HTR-8/SVneo (cell line): ENCODE results near the gene CRTC2.
"Not testable (repeated sequence)": the region's sequence is repeated elsewhere in the genome, so short reads cannot be mapped to it uniquely, and the experiment has no call there.

Source experiments
- DNase-seq: peaks from one replicate; pipeline ENCODE4 v3.0.0; 2011; ENCODE audit warnings: low spot score, mixed read lengths; ENCODE audit not compliant: insufficient read length
- FAIRE-seq: peaks from 2 replicates; lab custom pipeline; 2011; peaks lifted over from hg19 to GRCh38; lab: Jason Lieb, UNC

CRTC2 gene, protein sequence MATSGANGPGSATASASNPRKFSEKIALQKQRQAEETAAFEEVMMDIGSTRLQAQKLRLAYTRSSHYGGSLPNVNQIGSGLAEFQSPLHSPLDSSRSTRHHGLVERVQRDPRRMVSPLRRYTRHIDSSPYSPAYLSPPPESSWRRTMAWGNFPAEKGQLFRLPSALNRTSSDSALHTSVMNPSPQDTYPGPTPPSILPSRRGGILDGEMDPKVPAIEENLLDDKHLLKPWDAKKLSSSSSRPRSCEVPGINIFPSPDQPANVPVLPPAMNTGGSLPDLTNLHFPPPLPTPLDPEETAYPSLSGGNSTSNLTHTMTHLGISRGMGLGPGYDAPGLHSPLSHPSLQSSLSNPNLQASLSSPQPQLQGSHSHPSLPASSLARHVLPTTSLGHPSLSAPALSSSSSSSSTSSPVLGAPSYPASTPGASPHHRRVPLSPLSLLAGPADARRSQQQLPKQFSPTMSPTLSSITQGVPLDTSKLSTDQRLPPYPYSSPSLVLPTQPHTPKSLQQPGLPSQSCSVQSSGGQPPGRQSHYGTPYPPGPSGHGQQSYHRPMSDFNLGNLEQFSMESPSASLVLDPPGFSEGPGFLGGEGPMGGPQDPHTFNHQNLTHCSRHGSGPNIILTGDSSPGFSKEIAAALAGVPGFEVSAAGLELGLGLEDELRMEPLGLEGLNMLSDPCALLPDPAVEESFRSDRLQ

DNA sequence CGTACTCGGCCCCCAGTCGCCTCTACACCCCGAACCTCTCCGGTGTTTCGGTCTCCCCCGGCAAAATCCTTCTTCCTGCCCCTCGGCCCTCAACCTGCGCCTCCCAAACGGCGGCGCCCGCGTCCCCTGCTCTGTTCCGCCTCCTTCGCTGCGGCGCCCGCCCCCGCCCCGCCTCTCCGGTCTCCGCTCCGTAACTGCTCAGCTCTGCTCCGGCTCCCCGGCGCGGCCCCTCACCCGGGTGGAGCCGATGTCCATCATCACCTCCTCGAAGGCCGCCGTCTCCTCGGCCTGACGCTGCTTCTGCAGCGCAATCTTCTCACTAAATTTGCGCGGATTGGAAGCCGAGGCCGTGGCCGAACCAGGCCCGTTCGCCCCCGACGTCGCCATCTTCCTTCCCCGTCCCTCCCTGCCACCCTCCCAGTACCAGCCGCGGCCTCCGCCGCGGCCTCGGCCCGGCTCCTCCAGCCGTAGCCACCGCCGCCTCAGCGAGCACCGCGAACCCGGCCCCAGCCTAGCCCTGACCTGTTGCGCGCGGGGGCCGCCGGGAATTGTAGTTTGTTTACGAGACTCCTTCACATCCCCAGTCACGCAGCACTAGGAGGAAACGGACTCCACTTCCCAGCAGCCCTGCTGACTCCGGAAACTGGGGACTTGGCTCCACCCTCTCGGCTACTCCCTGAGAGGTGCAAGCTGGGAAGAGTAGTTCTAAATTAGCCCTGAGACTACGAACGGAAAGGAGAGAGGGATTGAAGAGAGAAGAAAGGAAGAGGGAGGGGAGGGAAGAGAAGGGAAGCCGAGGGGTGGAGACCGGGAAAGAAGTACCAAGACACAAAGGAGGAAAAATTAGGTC is at the start of gene CRTC2:
CRTC2 (minus strand) TSS at position 502 of the 850 bp plus-strand sequence; CDS start at position 387, 115 bp downstream.
- FAIRE-seq (peak; percentile 66), DNase-seq (peak; percentile 95)

DNA sequence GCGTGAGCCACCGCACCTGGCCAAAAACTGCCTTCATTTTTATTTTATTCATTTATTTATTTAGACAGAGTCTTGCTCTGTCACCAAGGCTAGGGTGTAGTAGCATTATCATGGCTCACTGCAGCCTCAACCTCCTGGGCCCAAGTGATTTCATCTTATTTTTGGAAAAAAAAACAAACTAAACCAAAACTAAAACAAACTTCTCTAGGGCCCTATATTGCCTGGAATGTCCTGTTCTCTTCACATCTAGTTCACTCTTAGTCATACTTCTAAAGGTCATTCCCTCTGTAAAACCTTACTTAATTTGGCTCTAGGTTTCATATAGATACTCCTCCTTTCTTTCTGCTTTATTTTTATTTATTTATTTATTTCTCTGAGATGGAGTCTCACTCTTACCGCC is 47.7 kb upstream of the CRTC2 start:
- no peak for FAIRE-seq
- no peak for DNase-seq

DNA sequence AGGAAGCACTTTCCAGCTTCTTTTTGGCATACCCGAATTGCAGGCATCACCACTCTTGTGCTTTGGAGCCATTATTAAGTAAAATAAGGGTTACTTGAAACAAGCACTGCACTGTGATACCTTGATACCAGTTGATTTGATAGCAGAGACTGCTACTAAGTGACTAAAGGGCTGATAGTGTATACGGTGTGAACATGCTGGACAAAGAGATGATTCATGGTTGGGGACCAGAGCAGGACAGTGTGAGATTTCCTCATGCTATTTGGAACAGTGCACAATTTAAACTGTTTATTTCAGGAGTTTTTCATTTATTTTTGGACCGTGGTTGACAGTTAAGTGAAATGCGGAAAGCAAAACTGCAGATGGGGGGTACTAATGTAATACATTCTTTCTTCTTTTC is 42.0 kb upstream of the CRTC2 start:
- no peak for FAIRE-seq
- DNase-seq: no peak

DNA sequence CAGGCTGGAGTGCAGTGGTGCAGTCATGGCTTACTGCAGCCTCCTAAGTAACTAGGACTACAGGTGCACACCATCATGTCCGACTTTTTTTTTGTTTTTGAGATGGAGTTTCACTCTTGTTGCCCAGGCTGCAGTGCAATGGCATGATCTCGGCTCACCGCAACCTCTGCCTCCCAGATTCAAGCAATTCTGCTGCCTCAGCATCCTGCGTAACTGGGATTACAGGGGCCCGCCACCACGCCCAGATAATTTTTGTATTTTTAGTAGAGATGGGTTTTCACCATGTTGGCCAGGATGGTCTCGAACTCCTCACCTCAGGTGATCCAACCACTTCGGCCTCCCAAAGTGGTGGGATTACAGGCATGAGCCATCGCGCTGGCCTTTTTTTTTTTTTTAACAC is 38.5 kb upstream of the CRTC2 start:
- FAIRE-seq, DNase-seq: not testable (repeated sequence)

DNA sequence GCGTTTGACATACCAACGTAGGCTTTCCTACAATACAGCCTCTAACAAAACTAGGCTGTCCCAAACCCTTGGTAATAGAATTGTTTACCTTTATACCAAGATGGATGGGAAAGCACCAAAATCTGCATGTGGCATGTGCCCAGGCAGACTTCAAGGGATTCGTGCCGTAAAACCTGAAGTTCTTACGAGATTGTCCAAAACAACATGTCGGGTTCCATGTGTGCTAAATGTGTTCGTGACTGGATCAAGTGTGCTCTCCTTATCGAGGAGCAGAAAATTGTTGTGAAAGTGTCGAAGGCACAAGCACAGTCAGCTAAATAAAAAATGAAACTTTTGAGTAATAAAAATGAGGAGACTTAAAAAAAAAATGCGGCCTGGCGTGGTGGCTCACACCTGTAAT is 37.2 kb upstream of the CRTC2 start:
- no peak for FAIRE-seq
- no peak for DNase-seq

DNA sequence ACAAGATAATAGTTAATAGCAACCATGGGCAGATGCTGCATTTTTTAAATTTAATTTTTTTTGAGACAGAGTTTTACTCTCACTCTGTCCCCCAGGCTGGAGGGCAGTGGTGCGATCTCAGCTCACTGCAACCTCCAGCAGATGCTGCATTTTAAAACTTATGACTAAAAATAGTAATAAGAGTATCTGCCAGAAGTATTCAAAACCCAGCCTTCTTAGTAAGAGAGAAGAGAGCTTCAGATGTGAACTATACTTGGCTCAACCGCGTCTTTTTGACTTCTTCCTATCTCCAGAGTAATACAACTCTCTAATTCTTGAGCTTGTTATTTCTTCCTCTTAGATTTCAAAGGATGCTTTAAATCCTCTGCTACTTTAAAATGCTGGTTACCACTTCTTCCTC is 36.8 kb upstream of the CRTC2 start:
- DNase-seq: no peak
- no peak for FAIRE-seq

DNA sequence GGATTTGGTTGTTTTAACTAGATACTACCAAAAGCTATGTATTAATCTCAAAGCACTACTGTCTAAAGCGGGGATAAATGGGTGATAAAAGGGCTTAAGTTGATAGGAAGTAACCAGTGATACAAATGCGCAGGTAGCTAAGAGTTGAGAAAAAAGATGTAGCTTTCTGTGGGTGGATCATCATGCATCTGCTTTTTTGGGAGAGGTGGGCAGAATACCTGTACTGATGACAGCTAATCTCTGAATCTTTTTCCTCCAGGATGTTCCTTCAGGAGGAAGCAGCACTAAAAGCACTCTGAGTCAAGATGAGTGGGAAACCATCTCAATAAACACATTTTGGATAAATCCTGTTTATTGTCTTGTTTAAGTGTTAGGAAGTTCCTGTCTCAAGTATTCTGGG is 33.4 kb upstream of the CRTC2 start:
- FAIRE-seq: no peak
- no peak for DNase-seq

DNA sequence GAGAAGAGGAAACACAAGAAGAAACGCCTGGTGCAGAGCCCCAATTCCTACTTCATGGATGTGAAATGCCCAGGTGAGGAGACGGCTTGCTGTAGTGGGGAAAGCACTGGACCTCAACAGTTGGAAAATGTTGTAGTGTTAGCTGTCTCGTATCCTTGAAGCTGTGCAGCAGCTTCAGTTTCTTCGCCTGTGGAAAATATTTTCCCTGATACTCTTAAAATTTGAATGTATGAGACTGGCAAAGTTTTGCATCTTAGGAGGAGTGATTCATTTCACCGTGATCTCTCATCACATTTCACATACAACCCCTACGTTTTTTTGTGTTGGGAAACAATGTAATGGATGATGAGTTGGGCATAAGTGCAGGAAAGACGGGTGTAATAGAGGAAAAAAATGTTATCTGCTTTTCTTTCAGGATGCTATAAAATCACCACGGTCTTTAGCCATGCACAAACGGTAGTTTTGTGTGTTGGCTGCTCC is 32.8 kb upstream of the CRTC2 start:
- DNase-seq (no peak), FAIRE-seq (no peak)

DNA sequence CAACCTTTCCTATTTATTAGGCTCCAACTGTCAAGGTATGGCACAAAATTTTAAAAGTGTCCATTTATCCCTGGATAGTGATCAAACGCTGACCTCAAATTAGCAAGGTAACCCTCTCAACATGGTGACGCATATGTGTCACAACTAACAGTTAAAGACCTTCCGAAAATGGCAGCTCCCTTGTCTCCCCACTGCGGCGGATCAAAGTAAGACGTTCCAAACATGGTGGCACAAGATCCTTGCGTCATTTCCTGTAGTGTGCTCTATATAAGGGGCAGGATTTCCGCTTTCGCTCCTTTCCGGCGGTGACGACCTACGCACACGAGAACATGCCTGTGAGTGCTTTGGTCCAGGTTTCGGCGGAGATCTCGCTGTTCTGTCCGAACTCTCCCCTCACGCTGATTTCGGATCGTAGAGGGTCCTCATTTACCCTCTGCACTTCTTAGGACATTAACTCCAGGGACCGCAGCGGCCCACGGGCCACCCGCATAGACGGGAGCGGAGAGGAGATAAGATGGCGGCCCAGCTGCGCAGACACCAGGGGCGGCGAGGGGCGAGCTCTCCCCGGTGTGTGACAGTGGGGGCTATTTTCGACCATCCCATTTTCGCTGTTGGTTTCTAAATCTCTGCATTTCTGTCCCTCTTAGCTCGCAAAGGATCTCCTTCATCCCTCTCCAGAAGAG is 32.2 kb upstream of the CRTC2 start, which contains the start of gene RPS27:
RPS27 (plus strand) TSS at position 295 of the 683 bp plus-strand sequence; CDS start at position 330, 35 bp downstream.
- FAIRE-seq: no peak

DNA sequence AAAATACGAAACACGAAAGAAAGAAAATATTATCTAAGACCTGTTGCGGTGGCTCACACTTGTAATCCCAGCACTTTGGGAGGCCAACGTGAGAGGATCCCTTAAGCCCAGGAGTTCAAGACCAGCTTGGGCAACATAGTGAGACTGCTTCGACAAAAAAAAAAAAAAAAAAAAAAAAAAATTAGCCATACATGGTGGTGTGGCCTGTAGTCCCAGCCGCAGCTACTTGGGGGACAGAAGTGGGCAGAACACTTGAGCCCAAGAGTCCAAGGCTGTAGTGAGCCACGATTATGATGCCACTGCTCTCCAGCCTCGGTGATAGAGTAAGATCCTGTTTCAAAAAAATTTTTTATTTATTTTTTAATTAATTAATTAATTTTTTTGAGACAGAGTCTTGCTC is 29.2 kb upstream of the CRTC2 start:
- DNase-seq: no peak
- FAIRE-seq: no peak

More for the DNA sequence above, 32.2 kb upstream of the CRTC2 start, which contains the start of gene RPS27:
- peak; percentile 87 for DNase-seq

DNA sequence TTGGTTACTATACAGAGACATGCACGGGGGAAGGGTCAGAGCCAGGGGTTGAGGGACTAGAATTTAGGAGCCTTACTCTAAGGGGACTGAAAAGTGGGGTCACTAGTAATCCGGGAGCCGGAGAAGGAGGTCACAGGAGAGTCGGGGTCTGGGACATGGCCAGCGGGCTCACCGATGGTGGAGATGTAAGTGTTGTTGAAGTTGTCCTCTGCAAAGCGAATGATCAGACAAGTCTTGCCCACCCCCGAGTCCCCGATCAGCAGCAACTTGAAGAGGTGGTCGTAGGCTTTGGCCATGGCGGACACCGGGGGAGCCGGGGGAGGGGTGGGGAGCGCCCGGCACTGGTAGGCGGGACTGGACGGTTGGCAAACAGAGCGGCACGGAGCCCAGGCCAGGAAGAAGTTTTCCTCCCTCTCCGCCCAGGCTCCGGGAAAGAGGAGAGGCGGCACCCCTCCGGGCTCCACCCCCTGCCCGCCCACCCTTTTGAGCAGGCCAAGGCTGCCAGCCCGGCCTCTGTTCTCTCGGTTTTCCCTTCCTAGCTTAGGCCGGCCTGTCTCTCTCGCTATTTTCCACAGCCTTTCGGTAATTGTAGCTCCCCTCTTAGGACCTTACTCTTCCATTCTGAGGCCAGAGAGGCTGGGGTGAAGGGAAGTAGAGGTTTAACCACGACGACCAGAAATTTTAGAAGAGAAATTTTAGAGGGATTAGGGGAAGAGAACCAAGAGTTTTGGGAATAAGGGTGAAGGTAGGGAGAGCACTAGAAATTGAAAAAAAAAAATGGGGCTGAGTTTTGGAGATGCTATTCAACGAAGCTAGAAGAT is 27.7 kb upstream of the CRTC2 start, which contains the start of gene RAB13:
RAB13 (minus strand) TSS at position 399 of the 821 bp plus-strand sequence; CDS start at position 296, 103 bp downstream.
- DNase-seq (peak; percentile 75), FAIRE-seq (no peak)

DNA sequence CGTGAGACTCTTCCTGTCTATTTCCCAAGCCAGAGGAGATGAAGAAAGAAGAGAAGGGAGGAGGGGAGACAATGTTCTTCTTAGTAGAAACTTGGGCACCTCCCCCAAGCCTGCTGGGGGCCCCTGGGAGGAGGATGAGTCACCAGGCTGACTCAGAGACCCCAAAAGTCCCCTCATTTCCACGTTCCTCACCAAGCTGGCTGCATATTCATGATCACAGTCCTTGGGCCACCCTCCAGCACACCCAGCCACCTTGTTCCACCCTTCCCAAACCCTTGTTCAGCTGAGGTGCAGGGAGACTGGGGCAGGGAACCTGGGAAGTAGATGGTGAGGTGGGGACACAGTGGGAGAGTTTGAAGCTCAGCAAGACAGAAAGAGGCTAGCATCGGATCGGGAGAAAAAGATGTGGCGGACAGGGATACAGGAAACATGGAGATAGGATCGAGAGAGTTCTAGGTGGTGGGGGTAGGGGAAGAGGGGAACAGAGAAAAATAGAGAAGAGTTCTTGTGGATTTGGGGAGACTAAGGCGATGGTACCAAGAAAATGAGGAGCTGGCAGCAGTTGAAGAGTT is 27.0 kb upstream of the CRTC2 start:
- FAIRE-seq: no peak
- DNase-seq: peak; percentile 24

DNA sequence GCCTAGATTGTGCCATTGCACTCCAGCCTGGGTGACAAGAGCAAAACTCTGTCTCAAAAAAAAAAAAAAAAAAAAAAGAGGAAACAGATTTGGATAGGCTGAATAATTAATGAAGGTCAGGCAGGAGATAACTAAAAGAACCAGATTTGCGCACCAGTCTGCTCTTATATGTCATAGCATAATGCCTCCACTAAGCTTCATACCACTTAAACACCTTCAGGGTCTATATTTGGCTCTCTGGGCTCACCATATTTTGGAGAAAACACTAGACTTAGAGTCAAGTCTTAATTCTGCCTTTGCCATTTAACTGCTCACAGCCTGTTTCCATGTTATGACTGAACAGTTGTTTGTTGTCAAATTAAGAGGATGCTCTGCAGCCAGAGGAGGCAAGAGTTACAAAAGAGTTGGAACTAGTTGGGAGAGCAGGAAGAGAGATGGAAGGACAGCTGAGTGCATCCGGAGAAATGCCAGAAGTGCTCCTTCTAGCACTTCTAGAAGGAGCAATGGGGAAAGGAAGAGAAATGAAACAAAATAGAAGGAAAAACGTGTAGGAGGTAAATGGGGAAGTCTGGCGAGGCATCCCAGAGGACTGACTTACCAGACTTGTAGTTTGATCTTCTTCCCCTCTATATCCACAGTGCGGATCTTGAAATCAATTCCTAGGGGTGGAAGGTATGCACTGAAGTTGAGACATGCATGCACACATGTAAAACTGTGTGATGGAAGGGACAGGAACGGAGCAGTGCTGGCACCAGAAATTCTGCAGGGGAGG is 25.9 kb upstream of the CRTC2 start:
- FAIRE-seq (no peak), DNase-seq (no peak)

DNA sequence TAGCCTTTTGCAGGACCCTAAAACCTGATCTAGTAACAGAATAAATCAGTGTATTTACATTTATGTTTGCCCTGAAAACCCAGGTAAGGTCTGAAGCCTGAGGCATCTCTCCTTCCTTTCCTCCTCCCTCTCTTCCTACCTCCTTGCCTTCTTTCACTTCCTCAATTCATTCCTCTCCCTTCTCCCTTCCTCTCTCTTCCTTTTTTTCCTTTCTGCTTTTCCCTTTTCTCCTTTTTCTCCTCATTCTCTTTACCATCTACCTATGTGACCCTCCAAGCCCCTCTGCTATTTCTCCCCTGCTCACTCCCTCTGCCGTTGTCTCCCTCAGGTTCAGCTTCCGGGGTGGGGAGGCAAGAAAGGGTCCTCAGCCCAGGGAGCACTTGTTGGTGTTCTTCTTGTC is 23.3 kb upstream of the CRTC2 start:
- not testable (repeated sequence) for DNase-seq, FAIRE-seq

DNA sequence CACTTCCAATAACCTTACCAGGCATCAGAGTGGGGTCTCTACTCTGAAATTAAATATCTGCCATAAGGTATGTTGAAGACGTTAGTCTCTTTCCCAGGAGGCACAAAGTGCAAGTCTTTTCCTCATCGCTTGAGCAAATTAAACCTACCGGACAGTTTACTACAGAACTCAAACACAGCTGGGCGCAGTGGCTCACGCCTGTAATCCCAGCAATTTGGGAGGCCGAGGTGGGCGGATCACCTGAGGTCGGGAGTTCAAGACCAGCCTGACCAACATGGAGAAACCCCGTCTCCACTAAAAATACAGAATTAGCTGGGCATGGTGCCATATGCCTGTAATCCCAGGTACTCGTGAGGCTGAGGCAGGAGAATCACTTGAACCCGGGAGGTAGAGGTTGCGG is 20.7 kb upstream of the CRTC2 start:
- not testable (repeated sequence) for FAIRE-seq, DNase-seq

DNA sequence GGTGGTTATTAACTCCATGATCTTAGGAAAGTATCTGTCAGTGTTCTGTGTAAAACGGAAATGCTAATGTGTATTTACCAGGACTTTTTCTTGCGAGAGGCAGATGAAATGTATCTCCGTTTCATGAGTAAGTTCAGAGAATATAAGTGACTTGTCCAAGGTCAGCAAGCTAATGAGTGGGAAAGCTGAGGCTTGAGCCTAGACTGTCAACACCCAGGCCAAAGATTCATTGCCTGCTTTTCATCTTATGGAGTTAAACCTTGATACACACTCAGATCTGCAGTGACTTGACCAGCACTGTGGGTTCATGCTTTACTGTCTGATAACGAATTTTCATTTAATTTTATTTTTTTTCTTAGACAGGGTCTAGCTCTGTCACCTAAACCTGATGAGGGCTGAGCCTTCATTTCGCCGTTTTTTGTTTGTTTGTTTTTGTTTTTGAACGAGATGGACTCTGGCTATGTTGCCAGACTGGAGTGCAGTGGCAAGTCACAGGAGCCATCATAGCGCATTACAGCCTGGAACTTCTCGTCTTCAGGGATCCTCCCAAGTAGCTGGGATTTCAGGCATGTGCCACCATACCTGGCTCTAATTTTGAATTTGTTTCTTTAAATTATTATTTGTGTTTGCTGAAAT is 20.0 kb upstream of the CRTC2 start:
- DNase-seq (no peak), FAIRE-seq (no peak)
